Small intestine (tissue), 7 donors: ENCODE data around the gene NEAT1. TPM values are rescaled to one million over a fixed set of nuclear protein-coding genes. Genes with fewer than 3 reads are reported as not detected.
"Not testable (repeated sequence)": the region's sequence is repeated elsewhere in the genome, so short reads cannot be mapped to it uniquely, and the experiment has no call there.

Experiments
- DNase-seq, 2 donors: peaks; one replicate each; pipeline versions ENCODE4 v3.0.0 to v3.0.0-alpha.2; 2013
- FAIRE-seq: peaks from 2 replicates; lab custom pipeline; 2012; peaks lifted over from hg19 to GRCh38; lab: Jason Lieb, UNC
- H3K27ac ChIP-seq, 3 donors: one replicate each; pipeline ENCODE4 v1.5.1; 2013; ENCODE audit warnings: low read length in 2 of 3, mild to moderate bottlenecking in 2 of 3, control low read depth in 1 of 3, inconsistent platforms in 1 of 3, low read depth in 1 of 3, moderate library complexity in 1 of 3
- H3K27me3 ChIP-seq, 3 donors: one replicate each; pipeline ENCODE4 v1.6.1; 2013; ENCODE audit warnings: low read length in 3 of 3, inconsistent platforms in 1 of 3; ENCODE audit not compliant: control insufficient read depth in 3 of 3, insufficient read depth in 3 of 3
- H3K36me3 ChIP-seq, 3 donors: one replicate each; pipeline ENCODE4 v1.6.1; 2013; ENCODE audit warnings: low read length in 3 of 3, inconsistent platforms in 1 of 3, low read depth in 1 of 3, mild to moderate bottlenecking in 1 of 3, moderate library complexity in 1 of 3; ENCODE audit not compliant: control insufficient read depth in 3 of 3, insufficient read depth in 2 of 3
- H3K4me1 ChIP-seq, 3 donors: one replicate each; pipeline ENCODE4 v1.6.1; 2013; ENCODE audit warnings: low read length in 2 of 3, inconsistent platforms in 1 of 3, low read depth in 1 of 3, mild to moderate bottlenecking in 1 of 3, moderate library complexity in 1 of 3; ENCODE audit not compliant: control insufficient read depth in 3 of 3, insufficient read depth in 2 of 3
- H3K4me3 ChIP-seq, 3 donors: one replicate each; pipeline ENCODE4 v1.5.1; 2013; ENCODE audit warnings: low read length in 3 of 3, control low read depth in 1 of 3, inconsistent platforms in 1 of 3, low read depth in 1 of 3, mild to moderate bottlenecking in 1 of 3, moderate library complexity in 1 of 3
- H3K9me3 ChIP-seq, 2 donors: one replicate each; pipeline ENCODE4 v1.6.1; 2013; ENCODE audit warnings: low read depth in 1 of 2, low read length in 1 of 2; ENCODE audit not compliant: control insufficient read depth in 2 of 2, insufficient read depth in 1 of 2
- WGBS, 3 donors: extraction: QIAGEN DNeasy Blood & Tissue Kit; methylation state at CpG; one replicate each; pipeline ENCODE4 v1.1.7; 2013; 5-methylcytosine and 5-hydroxymethylcytosine counted together
- polyA plus RNA-seq, 4 donors: library from polyadenylated mRNA; stranded (reverse) in 3 of 4; unstranded in 1 of 4; fragments of 200-250 nt in 3 of 4; fragments of 120-200 nt in 1 of 4; gene quantifications; one replicate each; pipeline versions ENCODE4 v1.2.1 to v1.2.3, GENCODE V29; 2013
- donor health status: healthy with polysubstance abuse.
- donor health status: control.
- donor health status: control.
- donor health status: Bipolar disorder and iron deficiency.
- donor health status: healthy.

The NEAT1 gene
- polyA plus RNA-seq, 4 donors = 256 to 3,420 (median 1,041) TPM

GRCh38 chr11:65451301-65451700, 28.7 kb downstream of the NEAT1 start:
- not testable (repeated sequence) for FAIRE-seq

GRCh38 chr11:65452259-65452658, 29.7 kb downstream of the NEAT1 start:
- H3K36me3 ChIP-seq, DNase-seq, H3K27me3 ChIP-seq, H3K4me1 ChIP-seq, H3K4me3 ChIP-seq, FAIRE-seq, H3K9me3 ChIP-seq: not testable (repeated sequence)
- WGBS, 3 donors = 43 to 67% (median 57%) methylated on average over 1 to 3 of the region's 3 CpGs
- peak overlapping the region in 1 of 3 donors; percentile 82 for H3K27ac ChIP-seq

More at GRCh38 chr11:65451301-65451700, 28.7 kb downstream of the NEAT1 start:
- WGBS, 3 donors = 80 to 90% methylated on average over 3 to 19 of the region's 30 CpGs; no CpG with 5 or more reads in 1 of the 3 donors
- not testable (repeated sequence) for H3K27me3 ChIP-seq, H3K9me3 ChIP-seq, H3K36me3 ChIP-seq, H3K27ac ChIP-seq, DNase-seq, H3K4me3 ChIP-seq, H3K4me1 ChIP-seq

- H3K9me3 ChIP-seq = peaks cover 0 to 6% of the 10 kb centered on the region in 2 donors
- H3K27ac ChIP-seq = peak overlapping the region in 1 of 3 donors; percentile 82
- no peak for FAIRE-seq
- 64 to 82% (median 80%) methylated on average over 8 of the region's 8 CpGs for WGBS, 3 donors
- H3K27me3 ChIP-seq = no peaks in the 10 kb centered on the region
- no peak overlapping the region for H3K4me3 ChIP-seq
- no peaks in the 10 kb centered on the region for H3K36me3 ChIP-seq
- peak in 1 of 2 donors; percentile 21 for DNase-seq
- H3K4me1 ChIP-seq = peaks cover 0 to 6% (median 3%) of the 10 kb centered on the region in 3 donors
Observed at GRCh38 chr11:65452806-65453490, 30.4 kb downstream of the NEAT1 start.

GRCh38 chr11:65454311-65454695, 31.7 kb downstream of the NEAT1 start:
- no peak for FAIRE-seq
- peaks cover 0 to 3% of the 10 kb centered on the region in 2 donors for H3K9me3 ChIP-seq
- peak overlapping the region in 2 of 3 donors; percentile 24 to 85 for H3K27ac ChIP-seq
- no peaks in the 10 kb centered on the region for H3K36me3 ChIP-seq
- no peaks in the 10 kb centered on the region for H3K27me3 ChIP-seq
- H3K4me1 ChIP-seq = peaks cover 0 to 6% (median 3%) of the 10 kb centered on the region in 3 donors
- no peak for DNase-seq
- WGBS, 3 donors = 67 to 80% (median 72%) methylated on average over 10 of the region's 10 CpGs
- H3K4me3 ChIP-seq = peak overlapping the region in 2 of 3 donors; percentile 42 to 70

GRCh38 chr11:65454696-65455456, 32.3 kb downstream of the NEAT1 start:
- H3K4me1 ChIP-seq = peaks cover 0 to 6% (median 3%) of the 10 kb centered on the region in 3 donors
- H3K36me3 ChIP-seq = no peaks in the 10 kb centered on the region
- peak overlapping the region; percentile 26 to 70 (median 42) for H3K4me3 ChIP-seq
- WGBS, 3 donors = 4 to 9% (median 5%) methylated on average over 44 to 47 of the region's 47 CpGs
- no peaks in the 10 kb centered on the region for H3K27me3 ChIP-seq
- H3K9me3 ChIP-seq = peaks cover 0 to 3% of the 10 kb centered on the region in 2 donors
- no peak for FAIRE-seq
- DNase-seq = peak; percentile 87 to 94
- peak overlapping the region; percentile 24 to 85 (median 79) for H3K27ac ChIP-seq

GRCh38 chr11:65456418-65456817, 33.8 kb downstream of the NEAT1 start:
- H3K4me1 ChIP-seq = peaks cover 0 to 6% (median 3%) of the 10 kb centered on the region in 3 donors
- 84 to 91% (median 89%) methylated on average over 3 of the region's 3 CpGs for WGBS, 3 donors
- H3K27me3 ChIP-seq = no peaks in the 10 kb centered on the region
- DNase-seq = no peak
- peaks cover 0 to 3% of the 10 kb centered on the region in 2 donors for H3K9me3 ChIP-seq
- no peak for FAIRE-seq
- no peaks in the 10 kb centered on the region for H3K36me3 ChIP-seq
- H3K27ac ChIP-seq = no peak overlapping the region
- no peak overlapping the region for H3K4me3 ChIP-seq

GRCh38 chr11:65459552-65459951, 37.0 kb downstream of the NEAT1 start:
- DNase-seq (no peak), FAIRE-seq (no peak)
- WGBS, 3 donors = 74 to 90% (median 80%) methylated on average over 7 of the region's 7 CpGs
- H3K9me3 ChIP-seq = peaks cover 0 to 3% of the 10 kb centered on the region in 2 donors
- H3K27me3 ChIP-seq = no peaks in the 10 kb centered on the region
- peaks cover 0 to 6% (median 3%) of the 10 kb centered on the region in 3 donors for H3K4me1 ChIP-seq
- no peak overlapping the region for H3K27ac ChIP-seq
- no peak overlapping the region for H3K4me3 ChIP-seq
- no peaks in the 10 kb centered on the region for H3K36me3 ChIP-seq

GRCh38 chr11:65465471-65465870, 42.9 kb downstream of the NEAT1 start:
- not testable (repeated sequence) for H3K36me3 ChIP-seq, FAIRE-seq, H3K4me3 ChIP-seq, H3K4me1 ChIP-seq, H3K9me3 ChIP-seq, DNase-seq, H3K27ac ChIP-seq, H3K27me3 ChIP-seq
- 93 to 95% (median 94%) methylated on average over 18 of the region's 18 CpGs for WGBS, 3 donors
